ENCODE measurements around the gene INSYN2B. TPM values are rescaled to one million over a fixed set of nuclear protein-coding genes. Genes with fewer than 3 reads are reported as not detected.

Gene INSYN2B
- total RNA-seq, 1 experiment from 2014 or later, result 15.6 TPM

GRCh38 chr5:169933616-169934015 lies 46.7 kb downstream of the INSYN2B start:
- DNase-seq (ENCODE audit: low spot score), result no peak

DNA sequence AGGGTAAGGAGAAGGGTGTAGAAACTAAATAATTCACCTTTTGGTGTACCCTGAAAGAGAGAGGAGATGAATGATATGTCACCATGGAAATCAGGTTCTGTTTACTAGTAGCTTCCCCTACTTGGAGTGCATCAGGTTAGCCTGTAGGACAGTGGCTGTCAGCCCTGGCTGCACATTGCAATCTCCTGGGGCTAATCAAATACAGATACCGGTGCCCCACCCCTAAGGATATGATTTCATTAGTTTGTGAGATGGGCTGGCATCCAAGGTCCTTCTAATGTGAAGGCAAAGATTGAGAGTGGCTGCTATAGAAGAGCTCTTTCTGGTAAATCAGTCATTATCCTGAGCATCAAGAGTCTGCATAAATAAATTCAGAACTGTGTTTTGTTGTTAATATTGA lies 47.2 kb downstream of the INSYN2B start:
- no peak for DNase-seq (ENCODE audit: low spot score)

DNA sequence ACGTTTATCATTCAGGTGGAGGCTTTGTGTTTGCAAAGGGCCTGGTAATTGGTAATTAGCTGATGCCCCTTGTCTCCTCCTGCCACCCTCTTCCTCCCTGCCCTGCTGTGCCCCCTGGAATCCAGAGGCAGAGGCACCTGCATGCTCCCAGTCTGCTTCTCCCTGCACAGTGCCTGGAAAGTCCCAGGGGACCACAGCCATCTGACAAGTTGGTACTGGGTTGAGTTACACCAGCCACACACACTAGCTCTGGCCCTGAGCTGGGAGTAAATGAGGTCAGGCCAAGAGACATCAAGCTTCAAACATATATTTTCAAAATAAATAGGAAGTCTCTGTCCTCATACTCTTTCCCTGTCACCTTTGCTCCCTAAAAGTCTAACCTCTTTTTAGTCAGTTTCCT lies 56.3 kb downstream of the INSYN2B start:
- no peak for DNase-seq (ENCODE audit: low spot score)

DNA sequence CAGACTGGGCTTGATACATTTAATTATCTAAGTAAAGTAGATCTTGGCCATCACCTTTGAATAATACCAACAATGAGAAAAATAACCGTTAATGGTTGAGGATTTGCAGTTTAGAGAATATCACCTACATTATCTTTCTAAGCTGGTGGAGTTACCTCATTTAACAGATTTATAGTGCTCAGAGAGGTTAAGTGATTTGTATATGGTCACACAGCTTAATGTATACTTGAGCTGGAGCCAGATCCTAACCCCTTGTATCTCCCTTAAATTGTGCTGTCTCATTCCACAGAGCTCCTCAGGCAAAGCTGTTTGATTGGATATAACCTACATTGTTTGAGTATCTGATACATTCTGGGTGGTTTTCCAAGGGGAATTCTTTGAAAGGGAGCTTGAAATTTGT lies 57.8 kb downstream of the INSYN2B start:
- DNase-seq (ENCODE audit: low spot score), result no peak

DNA sequence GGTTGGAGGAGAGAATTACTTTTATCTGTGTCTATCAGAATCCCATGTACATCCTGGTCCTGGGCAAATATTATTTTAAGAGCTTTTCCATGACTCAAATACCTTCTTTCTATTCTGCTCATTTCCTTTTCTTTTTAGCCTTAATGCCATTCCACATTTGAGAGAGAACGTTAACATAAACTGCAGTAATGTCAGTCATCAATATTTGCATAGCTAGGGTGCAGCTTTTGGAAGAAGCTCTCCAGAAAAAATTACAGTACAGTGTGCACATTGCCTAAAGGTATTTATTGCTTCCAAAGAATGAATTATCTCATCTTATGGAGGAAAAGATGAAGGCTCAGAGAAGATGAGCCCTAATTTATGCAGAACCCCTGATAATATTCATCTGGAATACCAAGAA lies 58.3 kb downstream of the INSYN2B start:
- DNase-seq (ENCODE audit: low spot score), result no peak

DNA sequence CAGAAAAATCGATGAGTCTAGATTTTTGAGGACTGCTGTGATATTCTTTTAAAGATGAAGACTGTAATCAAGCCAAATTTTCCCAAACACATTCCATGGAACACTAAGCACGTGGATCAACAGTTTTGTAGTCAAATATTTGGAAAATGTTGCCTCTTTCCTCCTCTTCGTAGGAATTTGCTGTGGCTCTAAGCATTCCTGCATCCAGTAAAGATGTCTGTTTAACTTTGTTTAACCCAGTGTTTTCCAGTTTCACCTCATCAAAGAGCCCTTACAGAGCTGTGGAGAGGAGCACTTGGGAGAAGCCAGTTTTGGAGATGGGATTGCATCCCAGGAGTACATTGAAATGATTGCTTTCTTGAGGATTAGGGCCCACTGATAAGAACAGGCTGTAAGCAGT lies 58.9 kb downstream of the INSYN2B start:
- no peak for DNase-seq (ENCODE audit: low spot score)

DNA sequence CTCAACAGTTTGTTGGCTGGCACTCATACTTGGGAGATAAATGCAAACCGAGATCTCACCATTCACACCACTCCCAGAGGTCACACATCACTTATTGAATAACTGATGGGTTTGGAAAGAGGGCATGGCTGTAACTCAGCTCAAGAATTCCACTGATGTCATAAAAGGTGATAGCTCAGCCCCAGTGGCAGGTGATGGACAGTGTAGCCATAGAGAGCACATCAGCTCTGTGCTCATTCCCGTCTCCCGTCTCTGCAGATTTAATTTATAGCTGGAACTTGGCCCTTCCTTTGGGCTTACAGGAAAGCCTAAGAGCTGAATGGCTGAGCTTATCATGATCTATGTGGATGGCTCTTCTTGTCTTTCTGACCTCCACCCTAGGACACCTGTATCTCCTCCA lies 59.8 kb downstream of the INSYN2B start:
- no peak for DNase-seq (ENCODE audit: low spot score)

DNA sequence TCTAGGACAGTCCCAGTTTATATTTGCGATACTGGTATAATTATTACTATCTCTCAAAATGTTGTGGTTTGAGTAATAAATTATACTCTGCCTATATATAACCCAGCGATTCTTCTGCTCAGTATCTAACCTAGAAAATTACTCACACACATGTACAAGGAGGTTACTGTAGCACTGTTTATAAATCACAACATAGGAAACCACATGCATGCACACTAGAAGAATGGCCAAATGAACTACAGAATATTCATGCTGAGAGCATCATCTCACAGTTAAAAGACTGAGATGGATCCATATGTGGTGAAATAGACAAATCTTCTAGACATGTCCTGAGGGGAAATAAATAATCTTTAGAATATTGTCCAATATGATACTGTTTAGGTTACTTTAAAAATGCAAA lies 62.1 kb downstream of the INSYN2B start:
- no peak for DNase-seq (ENCODE audit: low spot score)

- no peak for DNase-seq (ENCODE audit: low spot score)
Observed at GRCh38 chr5:169917500-169917899, 62.8 kb downstream of the INSYN2B start.

DNA sequence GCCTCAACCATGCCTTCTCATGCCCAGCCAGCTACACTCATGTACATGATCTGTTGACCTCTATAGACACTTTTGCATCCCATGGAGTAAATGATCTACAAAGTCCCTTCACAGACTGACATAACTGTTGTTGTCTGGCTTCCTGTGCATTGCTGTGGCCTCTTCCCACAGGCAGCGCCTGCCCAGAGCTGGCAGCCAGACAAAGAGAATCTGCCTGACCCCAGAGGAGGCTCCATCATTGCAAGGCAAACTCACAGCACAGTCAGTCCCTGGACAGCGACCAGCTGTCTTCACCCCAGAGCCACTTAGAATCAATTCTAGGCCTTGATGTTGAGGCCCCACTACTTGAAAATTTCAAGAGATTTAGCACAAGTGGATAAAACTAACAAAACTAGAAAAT lies 65.5 kb downstream of the INSYN2B start:
- peak; percentile 18 for DNase-seq (ENCODE audit: low spot score)

GRCh38 chr5:169913479-169913878 lies 66.8 kb downstream of the INSYN2B start:
- DNase-seq (ENCODE audit: low spot score), result no peak

GRCh38 chr5:169911448-169912212 lies 68.7 kb downstream of the INSYN2B start:
- no peak for DNase-seq (ENCODE audit: low spot score)

GRCh38 chr5:169910393-169910792 lies 69.9 kb downstream of the INSYN2B start:
- DNase-seq (ENCODE audit: low spot score), result no peak

DNA sequence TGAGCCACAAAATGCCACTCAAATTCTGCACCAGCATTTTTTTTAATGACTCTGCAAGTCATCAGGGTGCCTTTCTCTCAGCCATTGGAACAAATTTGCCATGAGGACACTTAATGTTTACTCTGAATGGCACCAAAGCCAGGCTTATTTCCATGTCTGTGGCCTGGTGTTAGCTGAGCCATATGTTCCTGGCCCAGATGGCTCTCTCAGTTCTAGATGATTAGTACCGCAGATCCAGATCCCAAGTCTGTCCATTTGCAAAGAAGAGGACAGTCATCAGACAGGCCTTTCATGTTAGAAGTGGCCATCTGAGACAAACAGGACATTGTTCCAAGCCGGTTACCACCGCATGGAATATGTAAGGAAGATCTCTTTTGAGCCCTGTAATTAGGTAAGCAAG lies 70.3 kb downstream of the INSYN2B start:
- DNase-seq (ENCODE audit: low spot score), result no peak

DNA sequence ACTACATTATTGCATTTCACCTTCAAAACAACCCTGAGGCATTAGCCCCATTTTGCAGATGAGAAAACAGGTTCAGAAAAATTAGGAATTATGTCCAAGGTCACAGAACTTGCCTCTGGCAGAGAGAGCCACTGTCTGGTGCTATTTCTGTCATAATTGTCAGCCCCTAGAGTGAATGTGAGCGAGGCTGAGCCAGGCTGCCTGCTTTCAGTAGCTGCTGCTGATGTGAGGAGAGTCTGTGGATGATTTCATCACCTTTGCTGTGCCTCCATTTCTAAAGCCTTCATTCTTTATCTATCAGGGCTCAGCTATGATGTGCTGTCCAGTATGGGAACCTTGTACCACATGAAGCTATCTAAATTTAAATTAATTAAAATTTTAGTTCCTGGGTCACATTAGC lies 71.4 kb downstream of the INSYN2B start:
- no peak for DNase-seq (ENCODE audit: low spot score)

DNA sequence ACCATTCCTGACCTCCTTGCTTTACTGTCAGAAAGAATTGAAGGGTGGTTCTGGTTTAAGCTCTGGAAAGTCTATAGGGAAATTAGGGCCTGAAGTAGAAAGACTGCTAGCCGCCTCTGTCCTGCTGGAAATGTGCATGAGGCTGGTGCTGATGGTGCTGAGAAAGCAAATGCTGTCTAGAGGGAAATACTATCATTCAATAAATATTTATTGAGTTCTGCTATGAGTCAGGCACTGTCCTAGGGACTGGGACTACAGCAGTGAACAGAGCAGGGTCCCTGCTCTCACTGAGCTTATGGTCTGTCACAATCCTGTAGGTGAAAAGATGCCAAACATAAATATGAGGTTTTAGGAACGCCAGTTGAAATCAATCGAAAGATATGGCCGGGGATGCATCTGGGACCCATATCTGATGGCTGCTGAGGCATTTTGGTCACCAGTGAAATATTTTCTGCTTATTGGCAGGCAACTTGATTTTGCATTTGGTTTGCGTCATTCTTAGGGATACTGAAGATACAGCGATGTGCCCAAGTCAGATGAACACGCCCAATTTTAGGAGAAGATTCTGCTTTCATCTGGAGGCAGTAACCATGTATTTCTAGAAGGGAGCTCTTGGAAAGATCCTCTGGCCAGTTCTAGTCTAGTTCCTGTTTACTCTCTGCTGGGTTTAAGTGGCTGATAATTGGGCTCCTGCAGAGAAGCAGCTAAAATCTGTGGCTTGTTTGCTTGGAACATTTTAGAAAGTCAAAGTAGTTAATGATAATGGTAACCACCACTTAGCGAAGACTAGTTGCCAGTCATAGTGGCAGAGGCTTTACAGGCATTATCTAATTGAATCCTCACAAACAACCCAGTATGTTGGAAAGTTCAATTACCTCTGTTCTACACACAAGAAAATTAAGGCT lies 73.3 kb downstream of the INSYN2B start:
- DNase-seq (ENCODE audit: low spot score), result no peak

DNA sequence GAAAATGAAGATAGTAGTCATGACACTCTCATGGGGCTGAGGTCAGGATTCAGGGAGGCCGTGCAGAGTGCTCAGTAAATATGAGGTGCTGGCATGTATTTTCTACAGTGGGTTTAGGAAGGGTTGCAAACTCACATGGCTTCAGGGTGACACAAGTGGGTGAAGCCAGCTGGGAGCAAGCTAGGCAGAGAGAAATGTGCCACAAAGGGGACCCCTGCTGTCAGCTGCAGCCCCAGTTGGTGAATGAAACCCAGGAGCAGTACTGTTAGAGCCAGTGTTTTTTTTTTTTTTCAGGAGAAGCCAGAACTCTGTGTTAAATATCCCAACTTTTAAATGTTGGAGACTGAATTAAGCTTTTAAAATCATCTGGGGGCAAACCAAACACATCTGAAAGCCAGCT lies 75.3 kb downstream of the INSYN2B start:
- DNase-seq (ENCODE audit: low spot score), result no peak

DNA sequence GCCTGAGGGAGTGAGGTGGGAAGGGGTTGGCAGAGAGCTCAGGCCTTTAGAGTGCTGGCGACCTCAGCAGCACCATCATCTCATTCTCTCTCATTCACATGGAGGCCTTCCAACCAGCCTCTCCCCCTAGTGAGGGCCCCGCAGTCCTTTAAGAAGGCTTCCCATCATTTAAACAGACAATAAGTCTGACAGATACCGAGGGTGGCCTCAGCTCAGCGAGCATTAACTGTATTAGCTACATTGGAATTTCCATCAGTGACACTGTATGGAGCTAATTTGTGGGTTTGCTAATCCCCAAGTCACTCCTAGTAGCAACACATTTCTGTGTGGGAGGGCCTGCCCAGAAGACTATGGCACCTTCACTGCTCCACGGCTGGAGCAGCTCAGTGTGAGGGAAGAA lies 75.8 kb downstream of the INSYN2B start:
- no peak for DNase-seq (ENCODE audit: low spot score)

DNA sequence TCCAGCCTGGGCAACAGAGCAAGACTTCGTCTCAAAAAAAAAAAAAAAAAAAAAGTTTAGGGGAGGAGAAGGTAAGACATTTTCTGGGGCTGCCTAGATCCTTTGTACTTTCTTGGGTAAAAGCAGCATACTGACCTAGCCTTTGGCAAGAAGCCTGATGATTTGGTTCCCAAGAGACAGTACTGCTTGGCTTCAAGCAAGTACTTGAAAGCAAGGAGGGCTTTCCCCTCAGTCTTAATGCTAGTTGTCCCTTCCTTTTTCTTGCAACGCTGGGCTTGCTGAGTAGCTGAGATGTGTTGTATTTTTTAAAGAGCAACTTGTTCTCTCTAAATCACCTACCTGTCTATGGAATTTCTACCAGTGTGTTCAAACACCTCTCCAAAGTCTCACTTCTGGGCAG lies 76.2 kb downstream of the INSYN2B start:
- DNase-seq (ENCODE audit: low spot score), result no peak

- no peak for DNase-seq (ENCODE audit: low spot score)
Observed at GRCh38 chr5:169901896-169902295, 78.4 kb downstream of the INSYN2B start.

DNA sequence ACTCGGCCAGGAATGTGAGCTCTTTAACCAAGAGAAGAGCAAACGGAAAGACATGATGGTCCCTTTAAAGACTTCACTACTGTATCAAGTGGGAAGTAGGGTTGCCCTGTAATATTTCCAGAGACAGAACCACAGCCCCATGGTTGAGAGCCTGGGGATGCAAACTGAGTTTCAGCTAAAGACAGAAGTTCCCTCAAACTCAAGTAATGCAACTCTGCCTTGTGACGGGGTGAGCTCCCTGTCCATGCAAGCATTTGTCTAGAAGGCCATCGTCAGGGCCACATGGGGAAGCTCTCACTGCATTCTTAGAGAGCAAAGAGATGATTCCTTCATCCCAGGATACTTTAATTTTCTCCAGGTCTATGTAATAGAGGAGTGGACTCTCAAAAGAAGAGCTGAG lies 82.8 kb downstream of the INSYN2B start:
- no peak for DNase-seq (ENCODE audit: low spot score)

DNA sequence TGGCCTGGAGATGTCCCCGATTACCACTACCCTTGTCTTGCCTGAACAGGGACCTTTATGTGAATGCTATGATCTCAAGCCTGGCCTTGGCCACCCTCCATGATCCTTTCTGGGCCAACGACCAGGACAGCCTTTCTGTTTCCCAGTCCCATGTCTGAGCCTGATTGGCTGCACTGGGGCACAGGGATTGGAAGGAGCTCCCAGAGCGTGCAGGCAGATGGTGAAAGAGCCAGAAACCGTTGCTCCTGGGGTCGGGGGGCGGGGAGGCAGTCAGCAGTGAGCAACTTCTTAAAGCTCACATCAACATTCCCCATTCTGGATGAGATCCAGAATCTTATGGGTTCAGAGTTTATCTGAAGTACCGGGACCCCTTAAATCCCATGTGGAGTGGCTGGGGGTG lies 84.4 kb downstream of the INSYN2B start:
- DNase-seq (ENCODE audit: low spot score), result no peak

DNA sequence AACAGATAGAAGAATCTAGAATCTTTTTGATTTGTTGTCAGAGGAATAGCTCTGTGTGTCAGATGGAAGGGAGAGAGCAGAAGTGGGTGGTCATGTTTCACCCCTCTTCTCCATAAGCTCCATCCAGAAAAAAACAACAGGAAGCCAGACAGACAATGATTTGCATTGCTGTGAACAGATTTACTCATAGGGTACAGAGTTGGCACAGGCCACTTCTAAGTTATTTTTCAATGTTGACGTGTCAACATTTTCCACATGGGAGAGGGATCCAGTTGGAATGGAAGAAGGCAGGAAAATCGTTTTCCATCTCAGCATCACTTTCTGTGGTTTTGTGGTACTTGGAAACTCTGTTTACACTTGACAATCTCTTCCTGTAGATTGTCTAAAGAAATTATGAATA lies 86.7 kb downstream of the INSYN2B start:
- peak; percentile 46 for DNase-seq (ENCODE audit: low spot score)
